ENCODE data around the gene COL13A1. TPM values are rescaled to one million over a fixed set of nuclear protein-coding genes. Genes with fewer than 3 reads are reported as not detected.
A peak's percentile ranks its signal among the peaks of the same experiment; 100 is the strongest.

Gene COL13A1
- total and polyA plus RNA-seq, 2 of the 8 experiments (the other 6 are each of a cell fraction or from before 2014, with no cell fraction given) = 2.6 to 5.2 TPM

DNA sequence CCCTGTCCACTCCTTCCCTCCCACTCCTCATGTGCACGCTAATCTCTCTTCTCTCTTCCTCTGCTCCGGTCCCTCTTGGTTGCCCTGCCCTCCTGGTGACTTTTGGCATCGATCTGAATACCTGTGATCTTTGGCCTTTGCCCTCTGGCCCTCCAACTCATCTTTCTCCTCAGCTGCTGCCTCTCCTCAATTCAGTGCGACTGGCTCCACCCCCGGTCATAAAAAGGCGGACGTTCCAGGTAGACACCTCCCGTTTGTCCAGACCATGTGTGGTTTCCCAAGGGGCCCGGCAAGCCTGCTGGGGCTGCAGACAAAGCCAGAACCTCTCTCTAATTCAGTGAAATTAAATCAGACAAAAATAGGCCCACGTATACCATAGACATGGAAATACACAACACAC, 96.8 kb downstream of the COL13A1 start:
- FAIRE-seq = no peak
- no peak overlapping the region for H3K56ac ChIP-seq (replicated peaks; ENCODE audit: insufficient read length, low read depth, low read length)

More for the DNA sequence above, 96.8 kb downstream of the COL13A1 start:
- H2AK5ac ChIP-seq (ENCODE audit: low read depth, low read length) = no peak overlapping the region
- H2BK12ac ChIP-seq (ENCODE audit: low read depth, low read length) = 0 out of 2 replicates have a peak overlapping the region, but pooled peaks have one; percentile 42
- no peaks in the 10 kb centered on the region for H3K23me2 ChIP-seq (ENCODE audit: low read depth, low read length)
- no peak overlapping the region for H3K9ac ChIP-seq (replicated peaks in 1 of 4; ENCODE audit: extremely low read depth in 1 of 4, low read depth in 3 of 4, low read length in 3 of 4)
- no peak overlapping the region for H2AFZ ChIP-seq (ENCODE audit: low read length)
- POLR2A ChIA-PET (ENCODE audit: partially characterized antibody) = interaction anchor here (0.8 kb wide), 1 partner anchor 19 kb away, joined by 3 read pairs; no protein-coding TSS in a partner anchor
- no peak overlapping the region for H3K4ac ChIP-seq (replicated peaks; ENCODE audit: insufficient read length, low read depth, low read length)
- H4K8ac ChIP-seq (ENCODE audit: extremely low read depth, insufficient read depth, low read length) = peak overlapping the region; percentile 35; the same call in 1 of the 2 replicates
- no peaks in the 10 kb centered on the region for H3K79me2 ChIP-seq (ENCODE audit: control insufficient read depth in 1 of 2, insufficient read depth in 2 of 2, low read length in 2 of 2)
- H2BK5ac ChIP-seq (ENCODE audit: low read depth, low read length) = peak overlapping the region; percentile 5; the same call in 1 of the 2 replicates
- H3K4me1 ChIP-seq (replicated peaks in 1 of 4; ENCODE audit: control insufficient read depth in 3 of 4, insufficient read depth in 4 of 4, low read length in 3 of 4) = peaks cover 0 to 27% (median 13%) of the 10 kb centered on the region in 4 experiments; a peak in 6 of 7 replicates
- no peak overlapping the region for H2BK15ac ChIP-seq (ENCODE audit: low read length)
- no peak overlapping the region for H3K4me3 ChIP-seq (ENCODE audit: extremely low read depth in 1 of 4, insufficient read depth in 2 of 4, low read depth in 3 of 4, low read length in 4 of 4)
- no peak overlapping the region for H3K14ac ChIP-seq (ENCODE audit: insufficient read length)
- CTCF ChIA-PET (ENCODE audit: partially characterized antibody) = interaction anchor here (1.0 to 9.4 kb wide), 14 partner anchors 10 to 217 kb away, joined by 3 to 209 read pairs (median 6); no protein-coding TSS in a partner anchor
- H4K91ac ChIP-seq (replicated peaks; ENCODE audit: insufficient read length, low read length) = no peak overlapping the region
- no peaks in the 10 kb centered on the region for H3K79me1 ChIP-seq (ENCODE audit: low read depth, low read length)
- no peak overlapping the region for H3K18ac ChIP-seq (ENCODE audit: extremely low read depth, low read length)
- 80% methylated on average over 10 of the region's 10 CpGs; no CpG with 5 or more reads in 1 of the 2 experiments for WGBS, 2 experiments (ENCODE audit: extremely low coverage in 1 of 2, insufficient coverage in 1 of 2, insufficient read length in 1 of 2, insufficient replicate concordance in 2 of 2, low coverage in 1 of 2, low lambda C conversion rate in 2 of 2, missing lambda C conversion rate in 1 of 2)
- H3K36me3 ChIP-seq (ENCODE audit: control insufficient read depth in 2 of 4, insufficient read depth in 4 of 4, low read length in 3 of 4) = no peaks in the 10 kb centered on the region
- H3K27ac ChIP-seq (ENCODE audit: low read depth, low read length) = no peak overlapping the region
- H3K23ac ChIP-seq (ENCODE audit: insufficient read length) = no peak overlapping the region
- no peaks in the 10 kb centered on the region; a peak in 2 of 7 replicates for H3K27me3 ChIP-seq (replicated peaks in 1 of 4; ENCODE audit: control insufficient read depth in 3 of 4, extremely low read depth in 1 of 4, insufficient read depth in 3 of 4, low read length in 3 of 4)
- peak overlapping the region; percentile 83; the same call in 1 of the 2 replicates for H2BK20ac ChIP-seq (ENCODE audit: low read length)
- TF ChIP-seq EP300 (IDR thresholded peaks at IDR 0.05; ENCODE audit: borderline replicate concordance in 1 of 2, low read depth in 2 of 2, low read length in 2 of 2) (no peak), SP2 (IDR thresholded peaks at IDR 0.05; ENCODE audit: low read length) (no peak), TCF12 (IDR thresholded peaks at IDR 0.05; ENCODE audit: low read depth, low read length) (no peak), JUN (IDR thresholded peaks at IDR 0.05; ENCODE audit: low read depth, low read length) (no peak), CBX8 (IDR thresholded peaks at IDR 0.05; ENCODE audit: borderline replicate concordance, low read depth, low read length) (no peak), KDM5A (IDR thresholded peaks at IDR 0.05; ENCODE audit: low read length) (no peak), BACH1 (IDR thresholded peaks at IDR 0.05; ENCODE audit: low read length) (no peak), POLR2A (IDR thresholded peaks at IDR 0.05; ENCODE audit: control extremely low read depth in 1 of 2, low read depth in 2 of 2, low read length in 2 of 2) (no peak), GTF2F1 (IDR thresholded peaks at IDR 0.05; ENCODE audit: borderline replicate concordance, low read depth, low read length) (no peak)
- H3K9me3 ChIP-seq (ENCODE audit: insufficient read depth in 2 of 2, low read depth in 1 of 2, low read length in 1 of 2) = no peaks in the 10 kb centered on the region; a peak in 1 of 4 replicates
- H4K5ac ChIP-seq (ENCODE audit: insufficient read length, low read depth, low read length) = no peak overlapping the region
- H2BK120ac ChIP-seq (replicated peaks; ENCODE audit: low read depth, low read length) = no peak overlapping the region
- DNase-seq (ENCODE audit: low read depth in 1 of 2, low spot score in 2 of 2) = no peak
- H4K20me1 ChIP-seq (replicated peaks in 1 of 2; ENCODE audit: control insufficient read depth in 1 of 2, insufficient read depth in 2 of 2, low read length in 2 of 2) = no peaks in the 10 kb centered on the region
- no peak overlapping the region for H3K4me2 ChIP-seq (ENCODE audit: insufficient read depth in 1 of 2, low read depth in 2 of 2, low read length in 2 of 2)

Data from H1 (cell line).